Liver (tissue), 9 donors: ENCODE data around the gene STIM1. TPM values are rescaled to one million over a fixed set of nuclear protein-coding genes. Genes with fewer than 3 reads are reported as not detected.

Experiments used
- DNase-seq: peaks from one replicate; pipeline ENCODE4 v3.0.0-alpha.2; 2017; ENCODE audit warnings: low spot score
- H3K27ac ChIP-seq, 2 donors: one replicate each; pipeline ENCODE4 v1.7.0; 2013; ENCODE audit warnings: inconsistent platforms in 2 of 2, low read length in 2 of 2, control low read depth in 1 of 2, low read depth in 1 of 2, mild to moderate bottlenecking in 1 of 2
- H3K27me3 ChIP-seq, 4 donors: one replicate each; pipeline versions ENCODE4 v1.6.1 to v1.7.0; 2013; ENCODE audit warnings: low read length in 3 of 4, inconsistent platforms in 1 of 4, mild to moderate bottlenecking in 1 of 4, moderate library complexity in 1 of 4; ENCODE audit not compliant: control insufficient read depth in 4 of 4, insufficient read depth in 4 of 4
- H3K36me3 ChIP-seq, 4 donors: one replicate each; pipeline versions ENCODE4 v1.6.1 to v1.7.0; 2013; ENCODE audit warnings: low read length in 3 of 4, mild to moderate bottlenecking in 3 of 4, low read depth in 1 of 4, moderate library complexity in 1 of 4; ENCODE audit not compliant: control insufficient read depth in 4 of 4, insufficient read depth in 3 of 4
- H3K4me1 ChIP-seq, 4 donors: one replicate each; pipeline versions ENCODE4 v1.6.1 to v1.7.0; 2013; ENCODE audit warnings: low read length in 3 of 4, mild to moderate bottlenecking in 3 of 4, moderate library complexity in 1 of 4; ENCODE audit not compliant: control insufficient read depth in 4 of 4, insufficient read depth in 4 of 4
- H3K4me3 ChIP-seq, 3 donors: one replicate each; pipeline versions ENCODE4 v1.6.1 to v1.7.0; 2013; ENCODE audit warnings: low read length in 3 of 3, control low read depth in 1 of 3, low read depth in 1 of 3, mild to moderate bottlenecking in 1 of 3
- H3K9ac ChIP-seq, 2 donors: one replicate each; pipeline ENCODE4 v1.7.0; 2013; ENCODE audit warnings: low read length in 2 of 2, mild to moderate bottlenecking in 2 of 2, moderate library complexity in 2 of 2, control low read depth in 1 of 2, low read depth in 1 of 2
- H3K9me3 ChIP-seq, 4 donors: one replicate each; pipeline versions ENCODE4 v1.6.1 to v1.7.0; 2013; ENCODE audit warnings: low read length in 3 of 4; ENCODE audit not compliant: control insufficient read depth in 4 of 4
- EGR1 ChIP-seq, 2 donors: IDR thresholded peaks; 2 replicates each; pipeline ENCODE4 v1.6.1; 2016 to 2018; ENCODE audit warnings: antibody characterized with exemption in 2 of 2, low read depth in 2 of 2
- FOXA1 ChIP-seq: IDR thresholded peaks from 2 replicates; pipeline ENCODE4 v1.6.1; 2016; ENCODE audit warnings: antibody characterized with exemption
- FOXA2 ChIP-seq: IDR thresholded peaks from 2 replicates; pipeline ENCODE4 v1.6.1; 2016; ENCODE audit warnings: antibody characterized with exemption
- GABPA ChIP-seq, 2 donors: IDR thresholded peaks in 1 of 2; conservative IDR thresholded peaks in 1 of 2; 2 replicates each; pipeline ENCODE4 v1.6.1; 2016; ENCODE audit warnings: antibody characterized with exemption in 2 of 2, mild to moderate bottlenecking in 1 of 2, moderate library complexity in 1 of 2
- HNF4A ChIP-seq, 2 donors: conservative IDR thresholded peaks; 2 replicates each; pipeline ENCODE4 v1.6.1; 2016; ENCODE audit warnings: antibody characterized with exemption in 2 of 2, mild to moderate bottlenecking in 2 of 2
- HNF4G ChIP-seq: IDR thresholded peaks from 2 replicates; pipeline ENCODE4 v1.6.1; 2016; ENCODE audit warnings: antibody characterized with exemption
- JUND ChIP-seq, 2 donors: IDR thresholded peaks; 2 replicates each; pipeline ENCODE4 v1.6.1; 2016; ENCODE audit warnings: antibody characterized with exemption in 2 of 2
- NR2F2 ChIP-seq: IDR thresholded peaks from 2 replicates; pipeline ENCODE4 v1.6.1; 2016; ENCODE audit warnings: antibody characterized with exemption
- RAD21 ChIP-seq, 2 donors: IDR thresholded peaks; 2 replicates each; pipeline ENCODE4 v1.6.1; 2016; ENCODE audit warnings: antibody characterized with exemption in 2 of 2, mild to moderate bottlenecking in 2 of 2
- RXRA ChIP-seq, 2 donors: IDR thresholded peaks; 2 replicates each; pipeline ENCODE4 v1.6.1; 2017 to 2018; ENCODE audit warnings: antibody characterized with exemption in 2 of 2, mild to moderate bottlenecking in 1 of 2
- SP1 ChIP-seq: IDR thresholded peaks from 2 replicates; pipeline ENCODE4 v1.6.1; 2018; ENCODE audit warnings: antibody characterized with exemption, mild to moderate bottlenecking
- TAF1 ChIP-seq: conservative IDR thresholded peaks from 2 replicates; pipeline ENCODE4 v1.6.1; 2016; ENCODE audit warnings: antibody characterized with exemption, mild to moderate bottlenecking
- YY1 ChIP-seq: IDR thresholded peaks from 2 replicates; pipeline ENCODE4 v1.6.1; 2016; ENCODE audit warnings: antibody characterized with exemption, mild to moderate bottlenecking
- WGBS: extraction: QIAGEN DNeasy Blood & Tissue Kit; methylation state at CpG from one replicate; pipeline ENCODE4 v1.1.7; 2013; 5-methylcytosine and 5-hydroxymethylcytosine counted together
- polyA plus RNA-seq, 2 donors: library from polyadenylated mRNA; stranded (reverse) in 1 of 2; unstranded in 1 of 2; fragments of 200-250 nt in 1 of 2; fragments of >200 nt in 1 of 2; fragmentation: Nextera tagmentation in 1 of 2; extraction: Ambion mirVana in 1 of 2; gene quantifications; one replicate each; pipeline versions ENCODE4 v1.2.1 to v1.2.3, GENCODE V29; 2013 to 2015
- total RNA-seq, 2 donors: library from RNA; depleted of rRNA; stranded (reverse); fragments of >200 nt; gene quantifications; one replicate each; pipeline ENCODE4 v1.2.3, GENCODE V29; 2014
- TF ChIP-seq, protein P1 (sequence below): fragments of 150-350 bp; IDR thresholded peaks from 2 replicates; pipeline ENCODE4 v1.5.1; 2017; ENCODE audit warnings: improper control_type of control experiment, low read depth, low read length; ENCODE audit not compliant: missing input control
- TF ChIP-seq, protein P2 (sequence below): IDR thresholded peaks from 2 replicates; pipeline ENCODE4 v1.6.1; 2016; ENCODE audit warnings: antibody characterized with exemption
- TF ChIP-seq, protein P3 (sequence below): IDR thresholded peaks from 2 replicates; pipeline ENCODE4 v1.6.1; 2016; ENCODE audit warnings: antibody characterized with exemption
- TF ChIP-seq, protein P4 (sequence below): IDR thresholded peaks from 2 replicates; pipeline ENCODE4 v1.6.1; 2016; ENCODE audit warnings: antibody characterized with exemption
- TF ChIP-seq, protein P5 (sequence below): IDR thresholded peaks from 2 replicates; pipeline ENCODE4 v1.6.1; 2016; ENCODE audit warnings: antibody characterized with exemption, mild to moderate bottlenecking
- donor health status: healthy.
- donor health status: healthy.
- donor health status: healthy.
- donor health status: healthy.
- donor health status: healthy.

STIM1 gene
- total and polyA plus RNA-seq, 4 donors = 19.7 to 42.9 (median 25.1) TPM

DNA sequence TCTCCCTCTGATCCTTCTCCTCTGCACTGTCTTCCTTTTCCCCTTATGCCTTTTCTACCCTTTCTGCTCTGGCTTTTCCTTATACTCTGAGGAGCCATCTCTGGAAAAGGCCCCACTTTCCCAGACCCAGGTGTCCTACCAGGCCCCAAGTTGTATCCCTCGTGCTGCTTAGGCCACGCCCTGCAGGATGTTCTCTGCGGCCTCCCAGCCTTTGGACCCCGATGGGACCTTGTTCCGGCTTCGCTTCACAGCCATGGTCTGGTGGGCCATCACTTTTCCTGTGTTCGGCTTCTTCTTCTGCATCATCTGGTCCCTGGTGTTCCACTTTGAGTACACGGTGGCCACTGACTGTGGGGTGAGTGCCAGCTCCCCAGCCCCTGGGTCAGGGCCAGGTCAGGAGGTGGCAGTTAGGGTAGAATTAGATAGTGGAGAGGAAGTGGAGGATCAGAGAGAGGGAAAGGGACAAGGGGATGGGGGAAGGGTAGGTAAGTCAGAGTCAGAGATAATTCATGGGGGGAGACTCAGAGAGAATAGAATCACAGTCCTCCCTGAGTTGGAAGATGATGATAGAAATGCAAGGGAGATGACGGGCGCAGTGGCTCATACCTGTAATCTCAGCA, 38.2 kb upstream of the STIM1 start:
- WGBS = 90% methylated on average over 10 of the region's 10 CpGs
- Histone ChIP-seq H3K4me3 (no peak overlapping the region), H3K36me3 (peaks cover 0 to 3% (median 0%) of the 10 kb centered on the region in 4 donors), H3K27me3 (no peaks in the 10 kb centered on the region), H3K27ac (no peak overlapping the region), H3K9me3 (no peaks in the 10 kb centered on the region), H3K4me1 (no peaks in the 10 kb centered on the region), H3K9ac (no peak overlapping the region)
- no peak for DNase-seq
- TF ChIP-seq, protein P1, sequence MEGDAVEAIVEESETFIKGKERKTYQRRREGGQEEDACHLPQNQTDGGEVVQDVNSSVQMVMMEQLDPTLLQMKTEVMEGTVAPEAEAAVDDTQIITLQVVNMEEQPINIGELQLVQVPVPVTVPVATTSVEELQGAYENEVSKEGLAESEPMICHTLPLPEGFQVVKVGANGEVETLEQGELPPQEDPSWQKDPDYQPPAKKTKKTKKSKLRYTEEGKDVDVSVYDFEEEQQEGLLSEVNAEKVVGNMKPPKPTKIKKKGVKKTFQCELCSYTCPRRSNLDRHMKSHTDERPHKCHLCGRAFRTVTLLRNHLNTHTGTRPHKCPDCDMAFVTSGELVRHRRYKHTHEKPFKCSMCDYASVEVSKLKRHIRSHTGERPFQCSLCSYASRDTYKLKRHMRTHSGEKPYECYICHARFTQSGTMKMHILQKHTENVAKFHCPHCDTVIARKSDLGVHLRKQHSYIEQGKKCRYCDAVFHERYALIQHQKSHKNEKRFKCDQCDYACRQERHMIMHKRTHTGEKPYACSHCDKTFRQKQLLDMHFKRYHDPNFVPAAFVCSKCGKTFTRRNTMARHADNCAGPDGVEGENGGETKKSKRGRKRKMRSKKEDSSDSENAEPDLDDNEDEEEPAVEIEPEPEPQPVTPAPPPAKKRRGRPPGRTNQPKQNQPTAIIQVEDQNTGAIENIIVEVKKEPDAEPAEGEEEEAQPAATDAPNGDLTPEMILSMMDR = no peak
- TF ChIP-seq HNF4G (no peak), HNF4A (conservative IDR thresholded peaks at IDR 0.05) (no peak), GABPA (IDR thresholded peaks at IDR 0.05 in 1 of 2, conservative IDR thresholded peaks at IDR 0.05 in 1 of 2) (no peak), SP1 (no peak), JUND (IDR thresholded peaks at IDR 0.05) (no peak), FOXA2 (no peak), YY1 (no peak), TAF1 (no peak), EGR1 (IDR thresholded peaks at IDR 0.05; ENCODE audit: low read depth in 2 of 2) (no peak), RXRA (IDR thresholded peaks at IDR 0.05) (no peak), FOXA1 (no peak), NR2F2 (no peak), RAD21 (IDR thresholded peaks at IDR 0.05) (no peak)
- TF ChIP-seq, protein P2, sequence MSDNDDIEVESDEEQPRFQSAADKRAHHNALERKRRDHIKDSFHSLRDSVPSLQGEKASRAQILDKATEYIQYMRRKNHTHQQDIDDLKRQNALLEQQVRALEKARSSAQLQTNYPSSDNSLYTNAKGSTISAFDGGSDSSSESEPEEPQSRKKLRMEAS = no peak
- TF ChIP-seq, protein P3, sequence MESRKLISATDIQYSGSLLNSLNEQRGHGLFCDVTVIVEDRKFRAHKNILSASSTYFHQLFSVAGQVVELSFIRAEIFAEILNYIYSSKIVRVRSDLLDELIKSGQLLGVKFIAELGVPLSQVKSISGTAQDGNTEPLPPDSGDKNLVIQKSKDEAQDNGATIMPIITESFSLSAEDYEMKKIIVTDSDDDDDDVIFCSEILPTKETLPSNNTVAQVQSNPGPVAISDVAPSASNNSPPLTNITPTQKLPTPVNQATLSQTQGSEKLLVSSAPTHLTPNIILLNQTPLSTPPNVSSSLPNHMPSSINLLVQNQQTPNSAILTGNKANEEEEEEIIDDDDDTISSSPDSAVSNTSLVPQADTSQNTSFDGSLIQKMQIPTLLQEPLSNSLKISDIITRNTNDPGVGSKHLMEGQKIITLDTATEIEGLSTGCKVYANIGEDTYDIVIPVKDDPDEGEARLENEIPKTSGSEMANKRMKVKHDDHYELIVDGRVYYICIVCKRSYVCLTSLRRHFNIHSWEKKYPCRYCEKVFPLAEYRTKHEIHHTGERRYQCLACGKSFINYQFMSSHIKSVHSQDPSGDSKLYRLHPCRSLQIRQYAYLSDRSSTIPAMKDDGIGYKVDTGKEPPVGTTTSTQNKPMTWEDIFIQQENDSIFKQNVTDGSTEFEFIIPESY = no peak
- TF ChIP-seq, protein P4, sequence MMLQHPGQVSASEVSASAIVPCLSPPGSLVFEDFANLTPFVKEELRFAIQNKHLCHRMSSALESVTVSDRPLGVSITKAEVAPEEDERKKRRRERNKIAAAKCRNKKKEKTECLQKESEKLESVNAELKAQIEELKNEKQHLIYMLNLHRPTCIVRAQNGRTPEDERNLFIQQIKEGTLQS = no peak
- TF ChIP-seq, protein P5, sequence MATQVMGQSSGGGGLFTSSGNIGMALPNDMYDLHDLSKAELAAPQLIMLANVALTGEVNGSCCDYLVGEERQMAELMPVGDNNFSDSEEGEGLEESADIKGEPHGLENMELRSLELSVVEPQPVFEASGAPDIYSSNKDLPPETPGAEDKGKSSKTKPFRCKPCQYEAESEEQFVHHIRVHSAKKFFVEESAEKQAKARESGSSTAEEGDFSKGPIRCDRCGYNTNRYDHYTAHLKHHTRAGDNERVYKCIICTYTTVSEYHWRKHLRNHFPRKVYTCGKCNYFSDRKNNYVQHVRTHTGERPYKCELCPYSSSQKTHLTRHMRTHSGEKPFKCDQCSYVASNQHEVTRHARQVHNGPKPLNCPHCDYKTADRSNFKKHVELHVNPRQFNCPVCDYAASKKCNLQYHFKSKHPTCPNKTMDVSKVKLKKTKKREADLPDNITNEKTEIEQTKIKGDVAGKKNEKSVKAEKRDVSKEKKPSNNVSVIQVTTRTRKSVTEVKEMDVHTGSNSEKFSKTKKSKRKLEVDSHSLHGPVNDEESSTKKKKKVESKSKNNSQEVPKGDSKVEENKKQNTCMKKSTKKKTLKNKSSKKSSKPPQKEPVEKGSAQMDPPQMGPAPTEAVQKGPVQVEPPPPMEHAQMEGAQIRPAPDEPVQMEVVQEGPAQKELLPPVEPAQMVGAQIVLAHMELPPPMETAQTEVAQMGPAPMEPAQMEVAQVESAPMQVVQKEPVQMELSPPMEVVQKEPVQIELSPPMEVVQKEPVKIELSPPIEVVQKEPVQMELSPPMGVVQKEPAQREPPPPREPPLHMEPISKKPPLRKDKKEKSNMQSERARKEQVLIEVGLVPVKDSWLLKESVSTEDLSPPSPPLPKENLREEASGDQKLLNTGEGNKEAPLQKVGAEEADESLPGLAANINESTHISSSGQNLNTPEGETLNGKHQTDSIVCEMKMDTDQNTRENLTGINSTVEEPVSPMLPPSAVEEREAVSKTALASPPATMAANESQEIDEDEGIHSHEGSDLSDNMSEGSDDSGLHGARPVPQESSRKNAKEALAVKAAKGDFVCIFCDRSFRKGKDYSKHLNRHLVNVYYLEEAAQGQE = no peak
